GM13976 (cell line): ENCODE data around the gene CIBAR2.

Source experiments
- DNase-seq: peaks from one replicate; pipeline ENCODE4 v3.0.0; 2012; ENCODE audit warnings: low spot score
- CTCF ChIP-seq: IDR thresholded peaks from 2 replicates; pipeline ENCODE4 v1.5.1; 2012; ENCODE audit warnings: borderline replicate concordance, mild to moderate bottlenecking; ENCODE audit not compliant: insufficient read depth; ENCODE audit errors: extremely low read depth, missing control alignments, control extremely low read depth
- in situ Hi-C: fragments of 300-500 bp; cut with MboI; formaldehyde crosslinking; loops from one replicate; pipeline ENCODE4 v1.12.0; 2022; ENCODE audit warnings: low sequenced_read_pairs, mixed read lengths, inconsistent platforms; ENCODE audit not compliant: unreplicated experiment

CIBAR2 gene

GRCh38 chr16:85139881-85140339 is 27.6 kb upstream of the CIBAR2 start:
- no peak for TF ChIP-seq CTCF
- in situ Hi-C loops = no loop called here
- DNase-seq = no peak

DNA sequence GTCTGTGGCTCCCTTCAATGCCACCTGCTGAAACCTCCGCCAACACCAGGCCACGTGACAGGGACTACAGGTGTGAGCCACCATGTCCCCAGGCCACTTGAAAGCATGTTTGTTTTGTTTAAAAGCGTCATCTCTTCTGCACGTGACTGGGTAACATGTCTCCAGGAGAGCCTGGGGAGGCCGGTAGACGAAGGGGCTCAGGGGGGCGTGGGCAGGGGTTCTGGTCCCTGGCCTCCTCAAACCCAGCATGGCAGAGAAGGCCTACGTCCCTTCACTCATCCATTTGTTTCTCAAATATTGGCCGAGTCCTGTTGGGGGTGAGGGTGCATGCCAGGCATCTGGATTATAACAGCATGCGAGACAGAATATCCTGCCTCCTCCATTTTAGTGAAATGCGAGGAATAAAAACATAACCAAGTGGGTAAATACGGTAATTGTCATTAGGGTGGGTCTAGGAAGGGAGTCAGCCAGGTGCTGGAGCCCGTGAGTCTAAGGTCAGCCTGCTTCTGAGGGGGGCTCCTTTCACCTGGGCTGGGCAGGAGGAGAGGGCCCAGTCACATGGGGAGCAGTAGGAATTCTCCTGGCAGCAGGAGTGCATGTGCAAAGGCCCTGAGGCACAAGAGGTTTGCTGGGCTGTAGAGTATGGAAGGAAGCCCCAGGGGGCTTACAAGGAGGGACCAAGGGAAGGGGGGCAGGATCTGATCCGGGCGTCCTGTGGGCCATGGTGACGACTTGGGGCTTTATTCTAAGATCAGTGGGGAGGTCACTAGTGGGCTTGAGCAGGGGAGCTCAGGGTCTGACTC is 26.8 kb upstream of the CIBAR2 start:
- no peak for DNase-seq
- no peak for TF ChIP-seq CTCF
- in situ Hi-C loops = no loop called here

GRCh38 chr16:85138073-85138824 is 26.0 kb upstream of the CIBAR2 start:
- DNase-seq = no peak
- in situ Hi-C loops = no loop called here
- TF ChIP-seq CTCF = no peak

- no peak for DNase-seq
- in situ Hi-C loops = no loop called here
Observed at GRCh38 chr16:85137323-85138072, 25.2 kb upstream of the CIBAR2 start.

GRCh38 chr16:85136702-85137322 is 24.5 kb upstream of the CIBAR2 start:
- no peak for TF ChIP-seq CTCF
- DNase-seq = no peak
- in situ Hi-C loops = no loop called here

More at GRCh38 chr16:85137323-85138072, 25.2 kb upstream of the CIBAR2 start:
- TF ChIP-seq CTCF = no peak

DNA sequence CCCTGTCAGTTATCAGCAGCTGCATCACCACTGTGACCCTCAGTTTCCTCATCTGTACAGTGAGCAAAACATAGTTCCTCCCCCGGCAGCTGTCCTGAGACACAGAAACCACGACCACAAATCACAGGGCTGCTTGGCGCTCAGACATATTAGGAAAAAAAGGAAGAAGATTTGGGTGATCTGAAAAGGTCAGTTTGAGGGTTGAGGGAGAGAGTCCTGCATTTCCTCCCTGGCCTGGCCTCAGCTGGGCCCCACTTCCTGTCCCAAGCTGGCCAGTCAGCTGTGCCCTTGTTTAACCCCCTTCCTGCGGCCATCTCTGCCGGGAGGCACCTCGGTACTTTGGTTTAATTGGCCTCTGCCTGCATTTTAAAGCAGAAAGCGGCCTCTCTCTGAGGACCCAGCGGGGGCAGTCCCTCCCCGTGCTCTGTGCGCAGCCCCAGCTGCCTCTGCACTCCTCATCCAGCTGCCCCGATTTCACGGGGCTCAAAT is 24.0 kb upstream of the CIBAR2 start:
- peak; percentile 76 for DNase-seq
- in situ Hi-C loops = no loop called here
- TF ChIP-seq CTCF = no peak
